GM18868 (cell line): ENCODE data around the gene TRIM46.

Experiments used
- ATAC-seq: cut with Tn5 transposase; IDR thresholded peaks from one replicate; pipeline ENCODE4 v1.9.1; 2021; ENCODE audit warnings: mild to moderate bottlenecking, moderate library complexity; ENCODE audit not compliant: unreplicated experiment

TRIM46 gene, protein sequence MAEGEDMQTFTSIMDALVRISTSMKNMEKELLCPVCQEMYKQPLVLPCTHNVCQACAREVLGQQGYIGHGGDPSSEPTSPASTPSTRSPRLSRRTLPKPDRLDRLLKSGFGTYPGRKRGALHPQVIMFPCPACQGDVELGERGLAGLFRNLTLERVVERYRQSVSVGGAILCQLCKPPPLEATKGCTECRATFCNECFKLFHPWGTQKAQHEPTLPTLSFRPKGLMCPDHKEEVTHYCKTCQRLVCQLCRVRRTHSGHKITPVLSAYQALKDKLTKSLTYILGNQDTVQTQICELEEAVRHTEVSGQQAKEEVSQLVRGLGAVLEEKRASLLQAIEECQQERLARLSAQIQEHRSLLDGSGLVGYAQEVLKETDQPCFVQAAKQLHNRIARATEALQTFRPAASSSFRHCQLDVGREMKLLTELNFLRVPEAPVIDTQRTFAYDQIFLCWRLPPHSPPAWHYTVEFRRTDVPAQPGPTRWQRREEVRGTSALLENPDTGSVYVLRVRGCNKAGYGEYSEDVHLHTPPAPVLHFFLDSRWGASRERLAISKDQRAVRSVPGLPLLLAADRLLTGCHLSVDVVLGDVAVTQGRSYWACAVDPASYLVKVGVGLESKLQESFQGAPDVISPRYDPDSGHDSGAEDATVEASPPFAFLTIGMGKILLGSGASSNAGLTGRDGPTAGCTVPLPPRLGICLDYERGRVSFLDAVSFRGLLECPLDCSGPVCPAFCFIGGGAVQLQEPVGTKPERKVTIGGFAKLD

DNA sequence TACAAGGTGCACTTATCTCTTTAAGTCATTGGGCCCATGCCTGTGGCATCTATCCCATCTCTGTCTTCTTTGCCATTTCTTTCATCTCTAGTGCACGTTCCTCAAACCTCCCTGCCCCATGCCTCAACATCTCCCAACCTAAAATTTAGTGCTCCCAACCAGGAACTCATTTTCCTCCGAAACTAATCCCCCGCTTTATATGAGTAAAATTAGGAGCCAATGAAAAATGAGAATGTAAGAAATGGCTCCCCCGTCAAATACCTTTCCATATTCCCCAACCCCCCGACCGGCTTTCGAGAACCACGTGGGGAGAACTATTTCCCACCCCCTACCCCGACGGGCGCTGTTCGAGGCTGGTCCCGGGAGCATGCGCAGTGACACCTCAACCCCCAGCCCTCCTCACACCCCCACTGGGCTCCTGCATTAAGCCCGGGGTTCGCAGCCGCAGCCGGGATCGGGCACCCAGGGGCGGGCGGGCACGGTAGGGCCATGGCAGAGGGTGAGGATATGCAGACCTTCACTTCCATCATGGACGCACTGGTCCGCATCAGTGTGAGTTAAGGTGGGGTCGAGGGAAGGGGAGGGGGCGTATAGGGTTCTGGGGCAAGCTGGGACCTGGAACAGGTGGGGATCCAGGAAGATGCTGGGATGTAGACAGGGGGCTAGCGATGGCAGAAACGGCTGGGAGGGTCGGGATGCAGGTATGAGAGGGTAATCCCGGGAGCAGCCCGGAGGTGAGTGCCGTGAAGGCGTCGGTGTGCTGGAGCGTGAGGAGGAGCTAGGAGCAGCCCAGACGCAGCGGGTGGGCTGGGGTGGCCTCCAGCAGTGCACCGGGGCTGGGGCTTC is at the start of gene TRIM46:
TRIM46 (plus strand) TSS at position 372 of the 846 bp plus-strand sequence; CDS start at position 490, 118 bp downstream.
- ATAC-seq = no peak

DNA sequence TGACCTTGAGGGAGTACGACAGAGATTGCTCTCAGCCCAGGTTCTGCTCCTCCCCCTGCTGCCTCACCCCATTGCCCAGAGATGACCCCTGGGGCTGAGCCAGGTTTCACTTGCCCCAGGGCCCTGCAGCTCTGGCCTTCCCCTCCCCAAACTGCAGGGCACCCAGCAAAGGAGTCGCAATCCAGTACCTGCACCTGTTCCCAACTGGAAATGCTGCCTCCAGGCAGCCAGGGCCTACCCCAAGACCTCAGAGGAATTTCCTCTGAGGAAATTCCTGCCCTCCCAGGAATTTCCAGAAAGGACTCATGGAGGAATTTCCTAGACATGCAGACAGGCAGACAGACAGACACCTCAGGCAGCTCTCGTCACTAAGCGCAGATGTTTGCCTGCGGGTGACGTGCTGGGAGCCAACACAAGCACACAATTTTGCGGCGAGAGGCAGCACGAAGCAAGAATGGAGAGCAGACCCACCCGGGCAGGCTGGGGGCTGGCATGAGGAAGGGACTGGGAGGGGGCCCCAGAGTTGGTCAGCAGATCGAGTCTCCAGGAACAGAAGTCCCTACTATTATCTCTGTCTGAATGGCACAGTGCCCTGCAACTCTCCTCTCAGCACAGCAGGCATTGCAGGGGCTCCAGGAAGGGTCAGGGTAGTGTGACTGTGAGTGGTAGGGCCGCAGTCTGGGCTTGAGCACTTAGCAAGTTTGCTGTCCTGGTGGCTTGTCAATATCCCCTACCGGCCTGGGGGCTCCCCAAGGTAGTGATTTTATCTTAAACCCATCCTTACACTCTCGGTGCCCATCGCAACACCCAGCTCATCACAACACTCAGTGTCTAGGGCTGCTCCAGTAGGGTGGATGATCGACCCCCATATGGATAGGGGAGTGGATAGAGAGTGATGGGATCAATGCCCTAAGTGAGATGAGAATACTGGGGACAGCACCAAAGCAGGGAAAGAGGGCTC is 48.9 kb upstream of the TRIM46 start:
- no peak for ATAC-seq

DNA sequence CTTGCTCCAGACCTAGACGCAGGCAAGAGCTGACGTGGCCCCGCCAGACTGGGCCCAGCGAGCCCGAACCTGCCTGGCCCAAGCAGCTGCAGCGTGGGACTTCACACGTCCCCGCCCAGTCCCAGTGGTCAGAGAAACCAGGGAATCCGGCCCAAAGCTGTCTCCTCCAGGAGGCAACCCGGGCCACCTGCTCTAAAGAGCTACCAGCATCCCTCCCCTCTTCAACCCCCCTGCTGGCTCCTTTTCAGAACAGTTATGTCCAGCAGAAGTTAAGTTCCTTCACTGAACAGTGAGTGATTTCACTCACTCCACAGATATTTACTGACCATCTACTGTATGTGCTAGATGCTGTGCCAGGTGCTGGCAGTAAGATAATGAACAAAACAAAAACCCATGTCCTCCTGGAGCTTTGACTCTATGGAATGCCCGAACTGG is 48.1 kb upstream of the TRIM46 start:
- no peak for ATAC-seq

DNA sequence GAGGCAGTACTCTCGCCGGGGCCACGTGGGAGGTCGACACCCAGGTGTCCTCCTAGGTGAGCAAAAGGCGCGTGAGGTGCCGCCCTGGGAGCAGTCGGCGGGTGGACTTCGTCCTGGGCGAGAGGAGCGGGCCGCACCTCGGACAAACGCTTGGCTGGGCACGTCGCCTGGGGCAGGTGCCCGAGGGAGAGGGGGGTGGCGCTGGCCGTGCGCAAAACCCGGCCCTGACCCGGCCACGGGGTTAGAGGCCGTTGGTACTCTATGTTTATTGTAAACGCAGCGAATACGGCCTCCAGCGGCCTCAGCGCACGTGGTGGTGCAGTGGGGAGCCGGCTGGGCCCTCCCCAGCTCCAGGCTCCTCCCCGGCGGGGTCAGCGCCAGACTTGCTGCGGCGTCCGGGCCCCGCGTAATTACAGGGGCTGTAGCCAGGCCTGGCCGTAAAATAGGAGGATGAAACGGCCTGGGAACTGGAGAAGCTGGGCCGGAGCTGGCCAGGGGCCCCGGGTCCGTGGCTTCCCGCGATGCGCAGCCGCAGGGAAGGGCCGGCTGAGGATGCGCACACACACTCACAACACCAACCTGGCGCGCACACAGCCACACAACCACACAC is 47.6 kb upstream of the TRIM46 start:
- no peak for ATAC-seq

- ATAC-seq = no peak
These were observed 47.0 kb upstream of the TRIM46 start for GRCh38 chr1:155126556-155127104.

- peak; percentile 63 for ATAC-seq
These were observed 46.3 kb upstream of the TRIM46 start, which contains the start of gene EFNA1 for GRCh38 chr1:155127105-155127966. Gene EFNA1 (plus strand): TSS chr1:155127876. CDS start chr1:155127978, 102 bp downstream.

DNA sequence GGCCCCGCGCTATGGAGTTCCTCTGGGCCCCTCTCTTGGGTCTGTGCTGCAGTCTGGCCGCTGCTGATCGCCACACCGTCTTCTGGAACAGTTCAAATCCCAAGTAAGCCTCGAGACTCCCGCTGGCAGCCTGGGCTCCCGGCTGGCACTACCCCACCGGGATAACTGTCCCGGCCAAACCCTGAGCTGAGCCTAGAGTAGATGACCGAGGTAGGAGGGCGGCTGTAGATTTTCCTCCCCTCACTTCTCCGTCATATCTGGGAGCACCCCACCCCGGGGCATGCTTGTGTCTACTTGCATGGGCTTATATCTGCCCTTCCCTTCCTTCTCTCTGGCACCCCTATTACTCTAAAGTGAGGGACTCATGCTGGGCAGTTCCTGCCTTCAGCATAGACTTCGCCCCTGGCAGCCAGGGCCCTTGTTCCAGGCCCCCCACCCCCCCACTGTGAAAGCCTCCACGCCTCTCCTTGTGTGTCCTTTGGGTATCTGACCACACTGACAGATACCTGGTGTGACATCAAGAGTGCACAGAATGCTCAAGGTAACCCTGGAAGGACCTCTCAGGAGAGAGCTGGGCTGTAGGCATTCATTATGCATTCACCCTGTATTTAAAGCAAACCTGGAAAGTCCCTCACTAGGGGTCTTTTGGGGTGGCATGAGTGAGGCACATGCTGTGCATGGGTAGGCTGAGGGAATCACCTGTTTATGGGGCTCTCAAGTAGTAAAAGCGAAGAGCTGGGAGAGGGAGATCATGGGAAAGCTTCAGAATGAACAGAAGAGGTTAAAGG is 45.5 kb upstream of the TRIM46 start:
- ATAC-seq = no peak

DNA sequence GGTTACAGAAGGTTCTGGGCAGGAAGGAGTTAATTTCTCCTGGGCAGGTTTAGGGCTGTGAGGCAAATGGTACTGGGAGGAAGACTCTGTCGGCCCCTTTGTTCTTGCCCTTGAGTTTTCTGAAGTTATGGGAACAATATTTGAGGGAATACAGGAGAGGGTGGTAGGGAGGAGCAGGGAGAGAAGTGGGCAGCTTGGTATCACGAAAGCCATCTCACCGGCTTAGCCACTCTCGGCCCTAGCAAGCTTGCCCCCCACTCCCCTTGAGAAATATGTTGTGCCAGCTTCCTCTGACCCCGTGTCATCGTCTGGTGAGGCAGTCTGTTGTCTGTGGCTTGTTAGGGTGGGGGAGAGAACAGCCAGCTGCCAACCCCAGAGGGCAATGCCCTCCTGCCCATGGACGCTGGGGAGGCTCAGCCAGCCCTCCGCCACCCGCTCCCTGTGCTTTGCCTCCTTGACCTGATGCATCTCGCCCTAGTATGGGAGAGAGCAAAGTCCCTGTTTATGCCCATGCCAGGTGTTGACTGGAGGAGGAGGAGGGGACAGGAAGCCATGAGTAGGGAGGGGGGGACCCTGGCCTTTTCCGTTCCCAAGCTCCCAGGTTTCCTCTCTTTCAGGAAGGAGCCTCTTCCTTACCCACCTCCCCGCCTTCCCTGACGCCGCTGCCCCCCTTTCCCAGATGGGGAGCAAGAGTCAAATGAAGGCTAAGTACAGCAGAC is 44.7 kb upstream of the TRIM46 start:
- ATAC-seq = no peak

DNA sequence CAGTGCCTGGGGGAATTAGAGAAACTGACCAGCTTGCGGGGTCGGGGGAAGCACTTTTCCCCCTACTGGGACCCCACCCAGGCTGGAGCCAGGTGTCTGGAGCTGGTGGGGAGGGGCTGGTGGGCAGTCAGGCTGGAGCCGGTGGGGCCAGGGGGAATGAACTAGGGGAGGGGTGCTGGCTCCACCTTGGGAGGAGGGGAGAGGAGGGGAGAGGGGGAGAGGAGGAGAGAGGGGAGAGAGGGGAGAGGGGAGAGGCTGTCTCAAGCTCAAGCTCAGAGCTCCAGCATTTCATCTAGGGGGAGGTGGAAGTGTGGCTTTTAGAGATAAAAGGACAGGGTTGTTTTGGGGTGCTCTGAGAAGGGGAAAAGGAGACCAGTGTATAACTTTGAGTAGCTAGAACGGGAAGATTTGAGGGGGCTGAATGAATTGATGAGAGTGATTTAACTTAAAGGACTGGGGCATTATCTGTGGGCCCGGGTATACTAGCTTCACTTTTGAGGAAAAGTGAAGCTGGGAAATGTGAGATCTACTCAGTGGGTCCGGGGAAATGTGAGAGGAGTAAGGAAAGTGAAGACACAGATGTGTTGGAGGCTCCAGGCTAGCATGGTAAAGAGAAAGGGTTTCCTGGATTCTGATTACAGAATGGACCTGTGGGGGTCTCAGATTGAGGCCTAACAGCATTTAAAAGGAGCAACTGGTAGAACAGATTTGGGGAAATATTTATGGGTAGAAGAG is 43.2 kb upstream of the TRIM46 start:
- no peak for ATAC-seq

DNA sequence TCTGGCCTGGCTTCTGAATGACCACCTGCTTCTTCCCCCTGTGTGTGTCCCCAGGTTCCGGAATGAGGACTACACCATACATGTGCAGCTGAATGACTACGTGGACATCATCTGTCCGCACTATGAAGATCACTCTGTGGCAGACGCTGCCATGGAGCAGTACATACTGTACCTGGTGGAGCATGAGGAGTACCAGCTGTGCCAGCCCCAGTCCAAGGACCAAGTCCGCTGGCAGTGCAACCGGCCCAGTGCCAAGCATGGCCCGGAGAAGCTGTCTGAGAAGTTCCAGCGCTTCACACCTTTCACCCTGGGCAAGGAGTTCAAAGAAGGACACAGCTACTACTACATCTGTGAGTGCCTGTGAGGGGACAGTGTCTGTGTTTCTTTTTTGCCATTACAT is 42.4 kb upstream of the TRIM46 start:
- ATAC-seq = no peak

DNA sequence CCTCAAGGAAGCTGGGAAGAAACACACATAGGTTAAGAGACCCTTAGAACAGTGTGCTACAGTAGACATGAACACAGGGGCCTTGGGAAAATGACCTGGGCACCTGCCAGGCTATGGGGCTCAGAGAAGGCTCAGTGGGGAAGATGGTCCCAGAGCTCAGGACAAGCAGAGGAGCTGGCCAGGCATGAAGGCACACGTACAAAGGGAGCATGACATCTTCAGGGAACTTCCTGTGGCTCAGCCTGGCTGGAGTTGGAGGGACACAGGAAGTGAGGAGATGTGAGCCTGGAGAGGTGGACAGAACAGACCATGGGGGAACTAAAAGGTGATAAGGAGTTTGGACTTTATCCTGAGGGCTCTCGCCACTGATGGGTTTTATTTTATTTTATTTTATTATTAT is 41.8 kb upstream of the TRIM46 start:
- ATAC-seq = no peak

GRCh38 chr1:155133799-155134281 is 39.8 kb upstream of the TRIM46 start:
- no peak for ATAC-seq

DNA sequence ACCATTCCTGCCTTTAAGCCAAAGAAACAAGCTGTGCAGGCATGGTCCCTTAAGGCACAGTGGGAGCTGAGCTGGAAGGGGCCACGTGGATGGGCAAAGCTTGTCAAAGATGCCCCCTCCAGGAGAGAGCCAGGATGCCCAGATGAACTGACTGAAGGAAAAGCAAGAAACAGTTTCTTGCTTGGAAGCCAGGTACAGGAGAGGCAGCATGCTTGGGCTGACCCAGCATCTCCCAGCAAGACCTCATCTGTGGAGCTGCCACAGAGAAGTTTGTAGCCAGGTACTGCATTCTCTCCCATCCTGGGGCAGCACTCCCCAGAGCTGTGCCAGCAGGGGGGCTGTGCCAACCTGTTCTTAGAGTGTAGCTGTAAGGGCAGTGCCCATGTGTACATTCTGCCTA is 39.3 kb upstream of the TRIM46 start:
- no peak for ATAC-seq

- ATAC-seq = no peak
These were observed 38.7 kb upstream of the TRIM46 start for GRCh38 chr1:155134880-155135414.

DNA sequence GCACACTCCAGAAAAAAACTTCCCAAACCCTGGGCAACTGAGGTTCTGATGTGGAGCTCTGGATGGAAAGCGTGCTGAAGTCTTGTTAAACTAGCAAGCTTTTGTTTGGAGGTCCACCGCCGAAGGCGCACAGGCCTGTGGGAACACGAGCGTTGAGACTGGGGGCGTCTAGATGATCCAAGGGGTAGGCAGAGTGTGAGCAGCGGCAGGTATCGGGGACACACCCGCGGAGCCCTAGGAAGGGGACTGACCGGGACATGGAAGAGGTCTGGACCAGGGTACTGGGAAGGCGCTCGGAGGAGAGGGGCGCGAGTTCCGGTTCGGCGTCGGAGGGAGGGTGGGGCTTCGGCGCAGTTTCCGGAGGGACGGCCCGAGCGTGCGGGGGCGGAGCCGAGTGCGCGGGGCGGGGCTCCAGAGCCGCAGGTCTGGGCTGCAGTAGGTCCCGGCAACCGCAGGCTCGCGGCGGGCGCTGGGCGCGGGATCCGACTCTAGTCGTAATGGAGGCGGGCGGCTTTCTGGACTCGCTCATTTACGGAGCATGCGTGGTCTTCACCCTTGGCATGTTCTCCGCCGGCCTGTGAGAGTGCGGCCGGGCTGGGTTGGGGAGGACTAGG is 38.1 kb upstream of the TRIM46 start, which contains the start of gene SLC50A1:
SLC50A1 (plus strand) TSS at position 438 of the 614 bp plus-strand sequence; CDS start at position 498, 60 bp downstream.
- ATAC-seq = peak; percentile 75
